Transverse colon (tissue), 3 donors: ENCODE results near the gene H6PD.

ENCODE experiments used
- CTCF ChIP-seq, 5 experiments: fragments of 200-600 bp in 3 of 5; fragments of 450-650 bp in 2 of 5; sonication (generic) in 3 of 5; IDR thresholded peaks; 1 replicate in 2 of 5; 2 replicates in 3 of 5; pipeline ENCODE4 v1.5.1; 2016 to 2017; ENCODE audit warnings: antibody characterized with exemption in 5 of 5, inconsistent platforms in 3 of 5, mild to moderate bottlenecking in 2 of 5, moderate library complexity in 1 of 5
- POLR2A ChIP-seq: fragments of 450-650 bp; IDR thresholded peaks from one replicate; pipeline ENCODE4 v1.6.1; 2016; ENCODE audit warnings: antibody characterized with exemption, mild to moderate bottlenecking, moderate library complexity

- TF ChIP-seq POLR2A (no peak), CTCF (IDR thresholded peaks at IDR 0.05) (no peak)
Observed at GRCh38 chr1:9295884-9296283, 61.3 kb downstream of the H6PD start.
